HG03442 (cell line): Measurements from ENCODE around the gene FTSJ1.
"Not testable (repeated sequence)": the region's sequence is repeated elsewhere in the genome, so short reads cannot be mapped to it uniquely, and the experiment has no call there.

Experiments
- ATAC-seq: cut with Tn5 transposase; IDR thresholded peaks from one replicate; pipeline ENCODE4 v1.9.1; 2021; ENCODE audit warnings: mild to moderate bottlenecking, moderate library complexity; ENCODE audit not compliant: unreplicated experiment

Gene FTSJ1

GRCh38 chrX:48492293-48492910, 16.4 kb downstream of the FTSJ1 start:
- ATAC-seq = no peak

GRCh38 chrX:48493890-48494364, 17.9 kb downstream of the FTSJ1 start:
- ATAC-seq = no peak

GRCh38 chrX:48496660-48497059, 20.7 kb downstream of the FTSJ1 start:
- no peak for ATAC-seq

GRCh38 chrX:48497871-48498270, 21.9 kb downstream of the FTSJ1 start:
- ATAC-seq = no peak

GRCh38 chrX:48498374-48498809, 22.4 kb downstream of the FTSJ1 start:
- ATAC-seq = no peak

- ATAC-seq = no peak
Measured at GRCh38 chrX:48504261-48504660, 28.3 kb downstream of the FTSJ1 start.

GRCh38 chrX:48505481-48505880, 29.5 kb downstream of the FTSJ1 start:
- ATAC-seq = no peak

- no peak for ATAC-seq
Measured at GRCh38 chrX:48507246-48507645, 31.2 kb downstream of the FTSJ1 start.

GRCh38 chrX:48508400-48509244, 32.6 kb downstream of the FTSJ1 start, which contains the start of gene PORCN:
Gene PORCN, plus strand, starts transcription at chrX:48508992. Its CDS starts 829 bp downstream, at chrX:48509821.
- peak; percentile 83 for ATAC-seq

- ATAC-seq = no peak
Measured at GRCh38 chrX:48509245-48509590, 33.2 kb downstream of the FTSJ1 start.

GRCh38 chrX:48509619-48510018, 33.6 kb downstream of the FTSJ1 start:
- ATAC-seq = no peak

- no peak for ATAC-seq
Measured at GRCh38 chrX:48511560-48511959, 35.6 kb downstream of the FTSJ1 start.

GRCh38 chrX:48512371-48512935, 36.5 kb downstream of the FTSJ1 start:
- ATAC-seq = no peak

GRCh38 chrX:48513670-48514069, 37.7 kb downstream of the FTSJ1 start:
- no peak for ATAC-seq

GRCh38 chrX:48514126-48514806, 38.3 kb downstream of the FTSJ1 start:
- no peak for ATAC-seq

GRCh38 chrX:48514868-48515460, 39.0 kb downstream of the FTSJ1 start:
- ATAC-seq = no peak

GRCh38 chrX:48515842-48516241, 39.8 kb downstream of the FTSJ1 start:
- ATAC-seq = no peak

GRCh38 chrX:48516285-48516684, 40.3 kb downstream of the FTSJ1 start:
- ATAC-seq = no peak

GRCh38 chrX:48516987-48517386, 41.0 kb downstream of the FTSJ1 start:
- ATAC-seq = no peak

GRCh38 chrX:48519481-48519880, 43.5 kb downstream of the FTSJ1 start:
- ATAC-seq = not testable (repeated sequence)

- ATAC-seq = no peak
Measured at GRCh38 chrX:48520455-48520854, 44.5 kb downstream of the FTSJ1 start.
